GM12878 (cell line): ENCODE data around the gene RCBTB2. TPM values are rescaled to one million over a fixed set of nuclear protein-coding genes. Genes with fewer than 3 reads are reported as not detected.
A peak's percentile ranks its signal among the peaks of the same experiment; 100 is the strongest.

Source experiments
- ATAC-seq: fragments of 200-7000 bp; cut with Tn5 transposase; 3 replicates; pipeline ENCODE4 v1.9.1; 2020; ENCODE audit warnings: mild to moderate bottlenecking, moderate library complexity
- BruUV-seq: library from RNA; stranded (reverse); fragments of 400-500 nt; replicated peaks from 2 replicates; lab custom pipeline; 2021; lab: Mats Ljungman, UMichigan
- CTCF ChIA-PET: fragments of 300-600 bp; sonication (Branson Sonifier 250); formaldehyde crosslinking; extraction: SDS; loops from one replicate; lab custom pipeline; 2021; ENCODE audit warnings: inconsistent platforms; lab: Yijun Ruan, JAX
- POLR2A ChIA-PET: fragments of 350-600 bp; formaldehyde crosslinking; extraction: SDS; loops from one replicate; lab custom pipeline; 2021; ENCODE audit warnings: inconsistent platforms; lab: Charles Lee
- RAD21 ChIA-PET: fragments of 300-600 bp; sonication (Branson Sonifier 250); formaldehyde crosslinking; loops from one replicate; lab custom pipeline; 2023; ENCODE audit warnings: antibody characterized with exemption; ENCODE audit not compliant: unreplicated experiment; lab: Charles Lee
- SMC1A ChIA-PET: fragments of 300-600 bp; sonication (Branson Sonifier 250); formaldehyde crosslinking; loops from one replicate; lab custom pipeline; 2023; ENCODE audit not compliant: unreplicated experiment, uncharacterized antibody; lab: Charles Lee
- DNase-seq: peaks from one replicate; pipeline ENCODE4 v3.0.0-alpha.2; 2011; ENCODE audit warnings: low read depth, low spot score
- FAIRE-seq: peaks from 3 replicates; lab custom pipeline; 2011; peaks lifted over from hg19 to GRCh38; lab: Jason Lieb, UNC
- H2AFZ ChIP-seq: 2 replicates; pipeline ENCODE4 v1.6.0; 2011; ENCODE audit warnings: low read depth, low read length, control low read depth; ENCODE audit not compliant: control insufficient read depth
- H3K27ac ChIP-seq: 2 replicates; pipeline ENCODE4 v1.5.1; 2011; ENCODE audit warnings: control low read depth; ENCODE audit not compliant: control insufficient read depth, insufficient read depth
- H3K27me3 ChIP-seq, 2 experiments: replicated peaks in 1 of 2; 2 replicates each; pipeline versions ENCODE4 v1.6.0 to v1.6.1; 2011; ENCODE audit warnings: low read length in 1 of 2; ENCODE audit not compliant: control insufficient read depth in 2 of 2, insufficient read depth in 2 of 2
- H3K36me3 ChIP-seq, 2 experiments: 2 replicates each; pipeline ENCODE4 v1.5.1; 2011; ENCODE audit warnings: low read length in 1 of 2; ENCODE audit not compliant: control insufficient read depth in 2 of 2, insufficient read depth in 2 of 2
- H3K4me1 ChIP-seq: 2 replicates; pipeline ENCODE4 v1.6.1; 2011; ENCODE audit warnings: mild to moderate bottlenecking, low read length, moderate library complexity, mixed read lengths; ENCODE audit not compliant: control insufficient read depth, insufficient read depth
- H3K4me2 ChIP-seq: 2 replicates; pipeline ENCODE4 v1.6.0; 2011; ENCODE audit warnings: control low read depth; ENCODE audit not compliant: control insufficient read depth, insufficient read depth
- H3K4me3 ChIP-seq: fragments of 200-600 bp; sonication (generic); 2 replicates; pipeline ENCODE4 v1.5.1; 2016
- H3K79me2 ChIP-seq: 2 replicates; pipeline ENCODE4 v1.6.0; 2011; ENCODE audit warnings: low read length; ENCODE audit not compliant: control insufficient read depth, insufficient read depth
- H3K9ac ChIP-seq: 2 replicates; pipeline ENCODE4 v1.8.0; 2011; ENCODE audit warnings: low read length, control low read depth, mixed read lengths; ENCODE audit not compliant: control insufficient read depth, insufficient read depth
- H3K9me3 ChIP-seq: replicated peaks from 3 replicates; pipeline ENCODE4 v1.5.1; 2011; ENCODE audit warnings: mild to moderate bottlenecking, low read length; ENCODE audit not compliant: control insufficient read depth, insufficient read depth
- H4K20me1 ChIP-seq: 2 replicates; pipeline ENCODE4 v1.6.0; 2011; ENCODE audit not compliant: control insufficient read depth, insufficient read depth
- ASH2L ChIP-seq: fragments of 300-600, 200-600 bp; sonication (generic); IDR thresholded peaks from 2 replicates; pipeline ENCODE4 v1.6.1; 2017; ENCODE audit warnings: low read depth, mild to moderate bottlenecking, borderline replicate concordance
- DPF2 ChIP-seq: fragments of 450-650 bp; IDR thresholded peaks from 2 replicates; pipeline ENCODE4 v1.6.1; 2017; ENCODE audit warnings: mild to moderate bottlenecking
- TARDBP ChIP-seq: IDR thresholded peaks from 2 replicates; pipeline ENCODE4 v1.6.1; 2016; ENCODE audit warnings: borderline replicate concordance
- WGBS: methylation state at CpG from one replicate; pipeline ENCODE4 v1.1.6; 2016; ENCODE audit warnings: low lambda C conversion rate; ENCODE audit not compliant: insufficient replicate concordance, insufficient coverage; ENCODE audit errors: missing lambda C conversion rate; 5-methylcytosine and 5-hydroxymethylcytosine counted together
- in situ Hi-C: fragments of 300-500 bp; cut with MboI; formaldehyde crosslinking; loops from 9 replicates; pipeline ENCODE4 v1.14.3; 2018; ENCODE audit warnings: mixed read lengths
- intact Hi-C: fragments of 100-400 bp; cut with micrococcal nuclease; formaldehyde crosslinking; loops from one replicate; pipeline ENCODE4 v1.14.2; 2022; ENCODE audit not compliant: unreplicated experiment
- polyA plus RNA-seq, 11 experiments: library from polyadenylated mRNA; depleted of rRNA in 4 of 11; unstranded in 6 of 11; stranded (reverse) in 5 of 11; fragments of >200 nt; fragmentation: Nextera tagmentation in 4 of 11; fragmentation: Illumina TruSeq in 1 of 11; extraction: Ambion mirVana in 4 of 11; extraction: Trizol in 1 of 11; gene quantifications; 1 replicate in 1 of 11; 2 replicates in 10 of 11; pipeline versions ENCODE4 v1.2.1 to v1.2.3, GENCODE V29; 2011 to 2016; ENCODE audit warnings: inconsistent platforms in 2 of 11, missing spikeins in 2 of 11, low read depth in 1 of 11
- total RNA-seq, 4 experiments: library from RNA; depleted of rRNA in 3 of 4; stranded (reverse); fragments of >200 nt in 3 of 4; fragmentation: Illumina TruSeq in 1 of 4; extraction: Trizol in 1 of 4; gene quantifications; 2 replicates each; pipeline versions ENCODE4 v1.2.1 to v1.2.3, GENCODE V29; 2013 to 2021
- TF ChIP-seq, protein P1 (sequence below): fragments of 450-650 bp; IDR thresholded peaks from 2 replicates; pipeline ENCODE4 v1.6.1; 2017; ENCODE audit warnings: mild to moderate bottlenecking, moderate library complexity
- TF ChIP-seq, protein P2 (sequence below): fragments of 450-650 bp; IDR thresholded peaks from 2 replicates; pipeline ENCODE4 v1.6.1; 2016; ENCODE audit warnings: mild to moderate bottlenecking
- TF ChIP-seq, protein P3 (sequence below): fragments of 450-650 bp; IDR thresholded peaks from 2 replicates; pipeline ENCODE4 v1.6.1; 2017; ENCODE audit warnings: borderline replicate concordance
- TF ChIP-seq, protein P4 (sequence below), 3 experiments: IDR thresholded peaks in 2 of 3; conservative IDR thresholded peaks in 1 of 3; 2 replicates each; pipeline ENCODE4 v1.5.1; 2011; ENCODE audit warnings: low read depth in 3 of 3, low read length in 3 of 3, mild to moderate bottlenecking in 3 of 3, control low read depth in 2 of 3, moderate library complexity in 2 of 3, inconsistent platforms in 1 of 3, mixed read lengths in 1 of 3; ENCODE audit not compliant: control insufficient read depth in 2 of 3, insufficient read depth in 1 of 3; ENCODE audit errors: extremely low read depth in 1 of 3

RCBTB2 gene
- total and polyA plus RNA-seq, 10 of the 15 experiments (the other 5 are each of a cell fraction or from before 2014, with no cell fraction given) = 5.0 to 16.0 (median 8.5) TPM

DNA sequence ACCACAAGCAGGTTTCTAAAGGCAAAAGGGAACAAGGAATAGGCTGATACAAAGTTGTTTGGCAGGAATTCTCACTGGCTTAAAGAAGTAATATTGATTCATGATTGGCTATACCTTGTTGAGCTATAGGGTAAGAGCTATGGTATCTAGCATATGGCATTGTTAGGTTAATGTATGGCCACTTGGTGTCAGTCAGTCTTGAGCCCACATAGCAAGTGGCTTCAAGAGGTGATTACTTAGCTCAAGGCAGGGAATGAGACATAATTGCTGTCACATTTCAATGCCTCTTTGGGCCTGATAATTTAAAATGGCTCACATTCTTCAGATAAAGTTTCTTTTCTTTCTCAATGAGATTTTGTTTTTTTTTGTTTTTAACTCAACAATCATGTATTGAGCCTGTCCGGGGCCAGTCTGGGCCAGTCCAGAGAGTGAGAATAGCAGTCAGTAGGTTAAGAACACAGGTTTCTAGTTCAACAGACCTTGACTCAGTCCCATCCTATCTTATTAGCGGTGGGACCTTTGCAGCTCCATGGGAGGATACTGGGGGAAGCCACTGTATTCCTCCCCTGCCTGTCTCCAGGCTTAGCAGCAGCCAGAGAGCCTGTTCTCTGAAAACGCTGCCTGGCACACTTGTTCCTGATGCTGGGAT, 45.8 kb upstream of the RCBTB2 start:
- SMC1A ChIA-PET = interaction anchor here (0.7 to 11.7 kb wide), 49 partner anchors 8 to 708 kb away, joined by 3 to 131 read pairs (median 6); partner anchors contain the start of gene RCBTB2
- ATAC-seq = peak; percentile 77
- in situ Hi-C loops = loop anchor here (5.0 kb wide), 2 partner anchors 76 to 291 kb away; no protein-coding TSS in a partner anchor
- POLR2A ChIA-PET = interaction anchor here (0.5 to 2.3 kb wide), 8 partner anchors 15 to 1625 kb away, joined by 3 to 14 read pairs (median 4); partner anchors contain the start of genes LPAR6 and RCBTB2
- 0% methylated on average over 3 of the region's 3 CpGs for WGBS
- peak overlapping the region; percentile 59 for H3K9ac ChIP-seq
- peak overlapping the region; percentile 62 for H3K4me2 ChIP-seq
- BruUV-seq = no TSS peak
- H3K36me3 ChIP-seq = no peaks in the 10 kb centered on the region
- H3K4me1 ChIP-seq = peaks cover 40% of the 10 kb centered on the region
- no peaks in the 10 kb centered on the region for H3K27me3 ChIP-seq
- RAD21 ChIA-PET = interaction anchor here (0.8 to 5.9 kb wide), 29 partner anchors 8 to 501 kb away, joined by 3 to 141 read pairs (median 6); partner anchors contain the start of genes ITM2B, RB1 and RCBTB2
- DNase-seq = no peak
- no peak for FAIRE-seq
- intact Hi-C loops = loop anchor here (1.0 to 5.0 kb wide), 7 partner anchors 16 to 452 kb away; no protein-coding TSS in a partner anchor
- H3K27ac ChIP-seq = peak overlapping the region; percentile 87
- no peaks in the 10 kb centered on the region for H4K20me1 ChIP-seq
- TF ChIP-seq, protein P1, sequence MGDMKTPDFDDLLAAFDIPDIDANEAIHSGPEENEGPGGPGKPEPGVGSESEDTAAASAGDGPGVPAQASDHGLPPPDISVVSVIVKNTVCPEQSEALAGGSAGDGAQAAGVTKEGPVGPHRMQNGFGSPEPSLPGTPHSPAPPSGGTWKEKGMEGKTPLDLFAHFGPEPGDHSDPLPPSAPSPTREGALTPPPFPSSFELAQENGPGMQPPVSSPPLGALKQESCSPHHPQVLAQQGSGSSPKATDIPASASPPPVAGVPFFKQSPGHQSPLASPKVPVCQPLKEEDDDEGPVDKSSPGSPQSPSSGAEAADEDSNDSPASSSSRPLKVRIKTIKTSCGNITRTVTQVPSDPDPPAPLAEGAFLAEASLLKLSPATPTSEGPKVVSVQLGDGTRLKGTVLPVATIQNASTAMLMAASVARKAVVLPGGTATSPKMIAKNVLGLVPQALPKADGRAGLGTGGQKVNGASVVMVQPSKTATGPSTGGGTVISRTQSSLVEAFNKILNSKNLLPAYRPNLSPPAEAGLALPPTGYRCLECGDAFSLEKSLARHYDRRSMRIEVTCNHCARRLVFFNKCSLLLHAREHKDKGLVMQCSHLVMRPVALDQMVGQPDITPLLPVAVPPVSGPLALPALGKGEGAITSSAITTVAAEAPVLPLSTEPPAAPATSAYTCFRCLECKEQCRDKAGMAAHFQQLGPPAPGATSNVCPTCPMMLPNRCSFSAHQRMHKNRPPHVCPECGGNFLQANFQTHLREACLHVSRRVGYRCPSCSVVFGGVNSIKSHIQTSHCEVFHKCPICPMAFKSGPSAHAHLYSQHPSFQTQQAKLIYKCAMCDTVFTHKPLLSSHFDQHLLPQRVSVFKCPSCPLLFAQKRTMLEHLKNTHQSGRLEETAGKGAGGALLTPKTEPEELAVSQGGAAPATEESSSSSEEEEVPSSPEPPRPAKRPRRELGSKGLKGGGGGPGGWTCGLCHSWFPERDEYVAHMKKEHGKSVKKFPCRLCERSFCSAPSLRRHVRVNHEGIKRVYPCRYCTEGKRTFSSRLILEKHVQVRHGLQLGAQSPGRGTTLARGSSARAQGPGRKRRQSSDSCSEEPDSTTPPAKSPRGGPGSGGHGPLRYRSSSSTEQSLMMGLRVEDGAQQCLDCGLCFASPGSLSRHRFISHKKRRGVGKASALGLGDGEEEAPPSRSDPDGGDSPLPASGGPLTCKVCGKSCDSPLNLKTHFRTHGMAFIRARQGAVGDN = no peak
- TF ChIP-seq ASH2L = no peak
- TF ChIP-seq, protein P2, sequence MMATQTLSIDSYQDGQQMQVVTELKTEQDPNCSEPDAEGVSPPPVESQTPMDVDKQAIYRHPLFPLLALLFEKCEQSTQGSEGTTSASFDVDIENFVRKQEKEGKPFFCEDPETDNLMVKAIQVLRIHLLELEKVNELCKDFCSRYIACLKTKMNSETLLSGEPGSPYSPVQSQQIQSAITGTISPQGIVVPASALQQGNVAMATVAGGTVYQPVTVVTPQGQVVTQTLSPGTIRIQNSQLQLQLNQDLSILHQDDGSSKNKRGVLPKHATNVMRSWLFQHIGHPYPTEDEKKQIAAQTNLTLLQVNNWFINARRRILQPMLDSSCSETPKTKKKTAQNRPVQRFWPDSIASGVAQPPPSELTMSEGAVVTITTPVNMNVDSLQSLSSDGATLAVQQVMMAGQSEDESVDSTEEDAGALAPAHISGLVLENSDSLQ = peak; percentile 37; the same call in 1 of the 2 replicates
- no peak for TF ChIP-seq DPF2
- TF ChIP-seq TARDBP = no peak
- TF ChIP-seq, protein P3, sequence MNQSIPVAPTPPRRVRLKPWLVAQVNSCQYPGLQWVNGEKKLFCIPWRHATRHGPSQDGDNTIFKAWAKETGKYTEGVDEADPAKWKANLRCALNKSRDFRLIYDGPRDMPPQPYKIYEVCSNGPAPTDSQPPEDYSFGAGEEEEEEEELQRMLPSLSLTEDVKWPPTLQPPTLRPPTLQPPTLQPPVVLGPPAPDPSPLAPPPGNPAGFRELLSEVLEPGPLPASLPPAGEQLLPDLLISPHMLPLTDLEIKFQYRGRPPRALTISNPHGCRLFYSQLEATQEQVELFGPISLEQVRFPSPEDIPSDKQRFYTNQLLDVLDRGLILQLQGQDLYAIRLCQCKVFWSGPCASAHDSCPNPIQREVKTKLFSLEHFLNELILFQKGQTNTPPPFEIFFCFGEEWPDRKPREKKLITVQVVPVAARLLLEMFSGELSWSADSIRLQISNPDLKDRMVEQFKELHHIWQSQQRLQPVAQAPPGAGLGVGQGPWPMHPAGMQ = no peak
- TF ChIP-seq, protein P4, sequence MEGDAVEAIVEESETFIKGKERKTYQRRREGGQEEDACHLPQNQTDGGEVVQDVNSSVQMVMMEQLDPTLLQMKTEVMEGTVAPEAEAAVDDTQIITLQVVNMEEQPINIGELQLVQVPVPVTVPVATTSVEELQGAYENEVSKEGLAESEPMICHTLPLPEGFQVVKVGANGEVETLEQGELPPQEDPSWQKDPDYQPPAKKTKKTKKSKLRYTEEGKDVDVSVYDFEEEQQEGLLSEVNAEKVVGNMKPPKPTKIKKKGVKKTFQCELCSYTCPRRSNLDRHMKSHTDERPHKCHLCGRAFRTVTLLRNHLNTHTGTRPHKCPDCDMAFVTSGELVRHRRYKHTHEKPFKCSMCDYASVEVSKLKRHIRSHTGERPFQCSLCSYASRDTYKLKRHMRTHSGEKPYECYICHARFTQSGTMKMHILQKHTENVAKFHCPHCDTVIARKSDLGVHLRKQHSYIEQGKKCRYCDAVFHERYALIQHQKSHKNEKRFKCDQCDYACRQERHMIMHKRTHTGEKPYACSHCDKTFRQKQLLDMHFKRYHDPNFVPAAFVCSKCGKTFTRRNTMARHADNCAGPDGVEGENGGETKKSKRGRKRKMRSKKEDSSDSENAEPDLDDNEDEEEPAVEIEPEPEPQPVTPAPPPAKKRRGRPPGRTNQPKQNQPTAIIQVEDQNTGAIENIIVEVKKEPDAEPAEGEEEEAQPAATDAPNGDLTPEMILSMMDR (IDR thresholded peaks at IDR 0.05 in 2 of 3, conservative IDR thresholded peaks at IDR 0.05 in 1 of 3; ENCODE audit: control insufficient read depth in 2 of 3, extremely low read depth in 1 of 3, insufficient read depth in 1 of 3, low read depth in 3 of 3, low read length in 3 of 3) = peak in 1 of 3 experiments; percentile 13; a peak in 1 of 6 replicates
- H3K4me3 ChIP-seq = peak overlapping the region; percentile 17
- no peak overlapping the region; the same call in 1 of the 2 replicates for H2AFZ ChIP-seq
- H3K9me3 ChIP-seq = no peaks in the 10 kb centered on the region; the same call in 2 of the 3 replicates
- H3K79me2 ChIP-seq = no peaks in the 10 kb centered on the region
- CTCF ChIA-PET = interaction anchor here (0.7 to 7.2 kb wide), 30 partner anchors 9 to 540 kb away, joined by 3 to 191 read pairs (median 9); partner anchors contain the start of gene ITM2B
